Measurements from ENCODE around the gene MRPL11. TPM values are rescaled to one million over a fixed set of nuclear protein-coding genes. Genes with fewer than 3 reads are reported as not detected.

MRPL11 gene
- total RNA-seq, 1 donor from 2014 or later: 49.4 TPM

DNA sequence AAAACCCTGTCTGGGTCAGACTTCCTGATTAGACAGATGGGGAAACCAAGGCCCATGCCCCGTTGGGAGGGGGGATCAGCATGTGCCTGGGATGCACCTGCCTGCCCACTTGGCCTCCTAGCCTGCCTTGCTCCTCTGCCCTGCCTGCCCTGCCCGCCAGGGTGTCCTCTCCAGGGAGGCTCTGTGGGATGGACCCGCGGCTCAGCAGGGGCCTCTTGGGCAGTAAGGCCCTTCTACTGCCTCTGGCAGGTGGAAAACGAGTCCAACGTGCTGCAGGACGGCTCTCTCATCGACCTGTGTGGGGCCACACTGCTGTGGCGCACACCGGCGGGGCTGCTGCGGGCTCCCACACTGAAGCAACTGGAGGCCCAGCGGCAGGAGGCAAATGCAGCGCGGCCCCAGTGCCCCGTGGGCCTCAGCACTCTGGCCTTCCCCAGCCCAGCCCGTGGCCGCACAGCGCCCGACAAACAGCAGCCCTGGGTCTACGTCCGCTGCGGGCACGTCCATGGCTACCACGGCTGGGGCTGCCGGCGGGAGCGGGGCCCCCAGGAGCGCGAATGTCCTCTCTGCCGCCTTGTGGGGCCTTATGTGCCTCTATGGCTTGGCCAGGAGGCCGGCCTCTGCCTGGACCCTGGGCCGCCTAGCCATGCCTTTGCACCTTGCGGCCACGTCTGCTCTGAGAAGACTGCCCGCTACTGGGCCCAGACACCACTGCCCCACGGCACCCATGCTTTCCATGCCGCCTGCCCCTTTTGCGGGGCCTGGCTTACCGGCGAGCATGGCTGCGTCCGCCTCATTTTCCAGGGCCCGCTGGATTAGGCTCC lies 36.9 kb upstream of the MRPL11 start:
- no peak overlapping the region for H3K4me3 ChIP-seq
- no peak for DNase-seq (ENCODE audit: extremely low spot score in 2 of 2)
- peaks cover 18% of the 10 kb centered on the region for H3K4me1 ChIP-seq
- intact Hi-C loops (cut with DNase I): no loop called here
- no peaks in the 10 kb centered on the region for H3K9me3 ChIP-seq
- TF ChIP-seq POLR2A (IDR thresholded peaks at IDR 0.05): no peak
- TF ChIP-seq, protein P1, sequence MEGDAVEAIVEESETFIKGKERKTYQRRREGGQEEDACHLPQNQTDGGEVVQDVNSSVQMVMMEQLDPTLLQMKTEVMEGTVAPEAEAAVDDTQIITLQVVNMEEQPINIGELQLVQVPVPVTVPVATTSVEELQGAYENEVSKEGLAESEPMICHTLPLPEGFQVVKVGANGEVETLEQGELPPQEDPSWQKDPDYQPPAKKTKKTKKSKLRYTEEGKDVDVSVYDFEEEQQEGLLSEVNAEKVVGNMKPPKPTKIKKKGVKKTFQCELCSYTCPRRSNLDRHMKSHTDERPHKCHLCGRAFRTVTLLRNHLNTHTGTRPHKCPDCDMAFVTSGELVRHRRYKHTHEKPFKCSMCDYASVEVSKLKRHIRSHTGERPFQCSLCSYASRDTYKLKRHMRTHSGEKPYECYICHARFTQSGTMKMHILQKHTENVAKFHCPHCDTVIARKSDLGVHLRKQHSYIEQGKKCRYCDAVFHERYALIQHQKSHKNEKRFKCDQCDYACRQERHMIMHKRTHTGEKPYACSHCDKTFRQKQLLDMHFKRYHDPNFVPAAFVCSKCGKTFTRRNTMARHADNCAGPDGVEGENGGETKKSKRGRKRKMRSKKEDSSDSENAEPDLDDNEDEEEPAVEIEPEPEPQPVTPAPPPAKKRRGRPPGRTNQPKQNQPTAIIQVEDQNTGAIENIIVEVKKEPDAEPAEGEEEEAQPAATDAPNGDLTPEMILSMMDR (IDR thresholded peaks at IDR 0.05): no peak
- no peak for TF ChIP-seq POLR2AphosphoS5 (IDR thresholded peaks at IDR 0.05; ENCODE audit: insufficient read depth in 1 of 2, low read depth in 1 of 2)
- peaks cover 0 to 18% of the 10 kb centered on the region in 2 donors for H3K36me3 ChIP-seq
- no peak overlapping the region for H3K27ac ChIP-seq
- H3K27me3 ChIP-seq: no peaks in the 10 kb centered on the region

DNA sequence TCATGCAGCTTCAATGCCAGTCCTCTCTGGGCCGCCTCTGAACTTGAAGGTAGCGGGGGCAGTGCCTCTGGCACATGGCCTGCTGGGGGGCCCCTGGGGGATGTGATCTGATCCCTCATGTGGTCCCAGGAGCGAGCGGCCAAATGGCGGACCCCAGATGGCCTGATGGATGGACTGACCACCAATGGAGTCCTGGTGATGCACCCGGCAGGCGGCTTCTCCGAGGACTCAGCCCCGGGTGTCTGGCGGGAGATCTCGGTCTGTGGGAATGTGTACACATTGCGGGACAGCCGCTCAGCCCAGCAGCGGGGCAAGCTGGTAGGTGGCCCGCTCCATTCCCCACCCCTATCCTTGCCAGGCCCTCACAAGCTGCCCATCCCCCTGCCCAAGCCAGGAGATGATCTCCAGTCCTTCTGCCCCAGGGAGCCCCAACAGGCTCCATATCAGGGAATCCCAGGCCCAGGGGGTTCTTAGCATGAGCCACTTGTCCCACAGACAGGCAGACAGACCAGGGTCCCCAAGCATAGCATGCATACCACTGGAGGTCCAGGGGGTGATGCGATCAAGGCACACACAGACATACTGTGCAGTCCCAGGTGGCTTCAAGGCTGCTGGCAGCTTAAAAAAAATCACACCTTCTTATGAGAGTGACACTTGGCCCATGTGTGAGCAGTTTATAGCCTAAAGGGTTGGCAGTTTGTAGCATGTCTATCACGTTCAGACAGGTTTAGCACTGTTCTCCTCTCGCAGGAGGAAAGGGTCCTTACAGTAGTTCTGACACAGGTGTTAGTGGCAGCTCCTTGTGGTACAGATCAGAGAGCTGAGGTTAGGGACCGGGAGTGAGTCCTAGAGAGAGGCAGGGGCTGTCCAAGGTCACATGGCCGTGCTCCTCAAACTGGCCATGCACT lies 35.2 kb upstream of the MRPL11 start:
- no peaks in the 10 kb centered on the region for H3K27me3 ChIP-seq
- peaks cover 7% of the 10 kb centered on the region for H3K4me1 ChIP-seq
- H3K27ac ChIP-seq: no peak overlapping the region
- TF ChIP-seq POLR2AphosphoS5 (IDR thresholded peaks at IDR 0.05; ENCODE audit: insufficient read depth in 1 of 2, low read depth in 1 of 2): no peak
- TF ChIP-seq, protein P1 (IDR thresholded peaks at IDR 0.05): no peak
- no peak for TF ChIP-seq POLR2A (IDR thresholded peaks at IDR 0.05)
- H3K36me3 ChIP-seq: peaks cover 0 to 18% of the 10 kb centered on the region in 2 donors
- DNase-seq (ENCODE audit: extremely low spot score in 2 of 2): no peak
- intact Hi-C loops (cut with DNase I): no loop called here
- H3K9me3 ChIP-seq: no peaks in the 10 kb centered on the region
- H3K4me3 ChIP-seq: no peak overlapping the region

DNA sequence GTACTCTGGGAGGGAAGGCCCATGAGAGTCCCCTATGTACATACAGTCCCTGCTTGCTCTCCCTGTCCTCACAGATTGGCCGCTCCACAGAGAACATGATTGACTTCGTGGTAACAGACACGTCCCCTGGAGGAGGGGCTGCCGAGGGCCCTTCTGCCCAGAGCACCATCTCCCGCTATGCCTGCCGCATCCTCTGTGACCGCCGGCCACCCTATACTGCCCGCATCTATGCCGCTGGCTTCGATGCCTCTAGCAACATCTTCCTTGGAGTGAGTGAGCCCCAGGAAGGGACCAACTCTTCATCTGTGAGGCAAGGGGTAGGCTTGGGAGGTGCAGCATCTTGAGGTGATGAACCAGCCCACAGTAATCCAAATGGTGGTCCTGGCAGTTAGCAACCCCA lies 34.5 kb upstream of the MRPL11 start:
- Histone ChIP-seq H3K36me3 (peaks cover 0 to 18% of the 10 kb centered on the region in 2 donors), H3K27me3 (no peaks in the 10 kb centered on the region), H3K9me3 (no peaks in the 10 kb centered on the region), H3K4me3 (no peak overlapping the region), H3K4me1 (peaks cover 6% of the 10 kb centered on the region), H3K27ac (no peak overlapping the region)
- TF ChIP-seq POLR2AphosphoS5 (IDR thresholded peaks at IDR 0.05; ENCODE audit: insufficient read depth in 1 of 2, low read depth in 1 of 2): no peak
- intact Hi-C loops (cut with DNase I): no loop called here
- no peak for DNase-seq (ENCODE audit: extremely low spot score in 2 of 2)

DNA sequence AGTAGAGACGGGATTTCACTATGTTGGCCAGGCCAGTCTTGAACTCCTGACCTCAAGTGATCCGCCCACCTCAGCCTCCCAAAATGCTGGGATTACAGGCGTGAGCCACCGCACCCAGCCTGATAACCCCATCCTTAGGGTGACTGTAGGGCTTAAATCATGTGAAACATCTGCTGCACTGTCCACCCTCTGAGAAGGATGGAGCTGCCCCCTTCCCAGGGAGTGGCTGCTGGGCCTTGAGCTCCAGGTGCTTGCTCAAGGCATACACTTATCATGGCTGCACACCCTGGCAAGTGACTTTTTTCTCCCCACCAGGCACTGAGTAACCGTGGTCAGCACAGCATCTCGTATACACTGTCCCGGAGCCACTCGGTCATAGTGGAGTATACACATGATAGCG lies 33.4 kb upstream of the MRPL11 start:
- H3K27me3 ChIP-seq: no peaks in the 10 kb centered on the region
- intact Hi-C loops (cut with DNase I): no loop called here
- H3K4me3 ChIP-seq: no peak overlapping the region

DNA sequence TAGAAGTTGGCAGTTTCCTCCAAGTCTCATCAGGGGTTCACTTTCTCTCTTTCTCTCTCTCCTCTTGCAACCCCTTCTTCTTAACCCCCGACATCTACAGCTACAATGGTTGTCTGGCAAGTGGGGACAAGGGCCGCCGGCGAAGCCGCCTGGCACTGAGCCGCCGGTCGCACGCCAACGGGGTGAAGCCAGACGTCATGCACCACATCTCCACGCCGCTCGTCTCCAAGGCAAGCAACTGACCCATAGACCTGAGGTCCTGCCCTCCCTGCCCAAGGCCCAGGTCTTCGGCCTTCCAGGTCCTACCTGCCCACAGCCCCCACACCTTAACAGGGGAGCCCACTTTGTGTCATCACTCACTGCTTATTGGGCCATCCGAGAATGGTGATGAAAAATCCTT lies 32.5 kb upstream of the MRPL11 start:
- Histone ChIP-seq H3K36me3 (peaks cover 0 to 18% of the 10 kb centered on the region in 2 donors), H3K27ac (no peak overlapping the region), H3K9me3 (no peaks in the 10 kb centered on the region), H3K4me1 (peaks cover 20% of the 10 kb centered on the region), H3K4me3 (no peak overlapping the region), H3K27me3 (no peaks in the 10 kb centered on the region)
- intact Hi-C loops (cut with DNase I): no loop called here
- no peak for DNase-seq (ENCODE audit: extremely low spot score in 2 of 2)
- TF ChIP-seq POLR2AphosphoS5 (IDR thresholded peaks at IDR 0.05; ENCODE audit: insufficient read depth in 1 of 2, low read depth in 1 of 2): no peak
- TF ChIP-seq, protein P1 (IDR thresholded peaks at IDR 0.05): no peak
- TF ChIP-seq POLR2A (IDR thresholded peaks at IDR 0.05): no peak

More for the DNA sequence above, 33.4 kb upstream of the MRPL11 start:
- Histone ChIP-seq H3K36me3 (peaks cover 0 to 18% of the 10 kb centered on the region in 2 donors), H3K9me3 (no peaks in the 10 kb centered on the region), H3K4me1 (peaks cover 16% of the 10 kb centered on the region), H3K27ac (no peak overlapping the region)
- DNase-seq (ENCODE audit: extremely low spot score in 2 of 2): no peak
- TF ChIP-seq POLR2AphosphoS5 (IDR thresholded peaks at IDR 0.05; ENCODE audit: insufficient read depth in 1 of 2, low read depth in 1 of 2) (no peak), POLR2A (IDR thresholded peaks at IDR 0.05) (no peak)
- TF ChIP-seq, protein P1 (IDR thresholded peaks at IDR 0.05): no peak

All from vagina (tissue), 2 donors.